ENCODE results near the gene CACNA1S. TPM values are rescaled to one million over a fixed set of nuclear protein-coding genes. Genes with fewer than 3 reads are reported as not detected.

CACNA1S gene
- total RNA-seq, 1 experiment from 2014 or later: not detected

DNA sequence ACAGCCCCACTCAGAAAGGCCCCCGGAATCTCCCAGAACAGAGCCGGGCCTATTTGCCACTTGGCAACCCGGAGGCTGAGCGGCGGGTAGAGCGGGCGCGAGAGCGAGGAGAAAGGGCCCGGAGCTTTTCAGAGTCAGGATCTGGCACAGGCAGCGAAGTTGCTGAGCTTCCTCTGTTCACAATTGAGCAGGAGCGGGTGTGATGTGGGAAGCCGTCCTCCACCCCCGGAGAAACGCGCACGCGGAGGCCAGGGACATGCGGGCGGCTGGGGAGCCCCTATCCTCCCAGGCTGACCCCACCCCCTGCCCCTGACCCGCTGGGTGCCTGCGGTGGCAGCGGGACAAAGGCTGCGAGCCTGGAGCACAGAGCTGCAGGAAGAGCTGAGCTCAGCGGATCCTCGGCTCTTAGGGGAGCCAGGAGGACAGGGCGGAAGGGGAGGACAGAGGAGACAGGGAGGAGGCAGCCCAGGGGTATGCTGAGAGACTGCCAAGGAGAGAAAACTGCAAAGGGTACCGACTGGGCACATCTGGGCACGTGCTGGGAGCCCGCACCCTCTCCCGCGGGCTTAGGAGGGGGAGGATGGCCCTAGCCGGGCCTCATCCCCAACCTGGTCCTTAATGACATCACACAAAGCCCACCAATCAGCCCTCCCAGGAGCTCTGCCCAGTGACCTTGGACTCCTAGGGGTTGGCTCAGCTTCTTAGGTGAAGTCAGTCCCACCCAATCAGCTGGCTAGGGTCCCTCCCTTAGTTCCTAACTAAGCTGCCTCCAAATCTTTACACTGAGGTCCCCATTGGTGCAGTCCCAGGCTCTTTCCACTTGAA lies 98.0 kb downstream of the CACNA1S start:
- Histone ChIP-seq H3K56ac (ENCODE audit: insufficient read length, low read depth, low read length) (no peak overlapping the region), H4K91ac (ENCODE audit: insufficient read length, low read depth, low read length) (no peak overlapping the region), H3K27me3 (ENCODE audit: insufficient read depth, low read length) (no peaks in the 10 kb centered on the region), H3K4ac (ENCODE audit: low read depth, low read length) (no peak overlapping the region), H2BK12ac (ENCODE audit: insufficient read length, low read depth, low read length) (no peak overlapping the region), H3K23ac (ENCODE audit: insufficient read length, low read depth, low read length) (no peak overlapping the region), H2BK5ac (ENCODE audit: insufficient read length, low read length) (no peak overlapping the region), H2AFZ (ENCODE audit: low read length) (no peak overlapping the region), H3K4me1 (ENCODE audit: insufficient read depth, low read length) (peaks cover 7% of the 10 kb centered on the region; the same call in 1 of the 2 replicates), H3K18ac (ENCODE audit: insufficient read length, low read depth, low read length) (no peak overlapping the region), H2BK20ac (ENCODE audit: low read depth, low read length, poor library complexity, severe bottlenecking) (no peak overlapping the region), H3K79me2 (ENCODE audit: insufficient read depth, low read length) (peaks cover 1% of the 10 kb centered on the region; the same call in 1 of the 2 replicates), H4K5ac (ENCODE audit: insufficient read length, low read depth, low read length) (no peak overlapping the region), H2BK15ac (ENCODE audit: low read depth, low read length) (no peak overlapping the region), H4K20me1 (ENCODE audit: control insufficient read depth, insufficient read depth, insufficient read length) (no peaks in the 10 kb centered on the region), H2AK5ac (ENCODE audit: insufficient read length, low read length) (no peak overlapping the region), H3K23me2 (ENCODE audit: insufficient read length, low read depth, low read length, poor library complexity, severe bottlenecking) (no peaks in the 10 kb centered on the region), H3K9ac (ENCODE audit: extremely low read depth, insufficient read length, low read length) (no peak overlapping the region), H2BK120ac (ENCODE audit: low read depth, low read length, poor library complexity, severe bottlenecking) (no peak overlapping the region), H3T11ph (ENCODE audit: low read length) (no peak overlapping the region), H3K9me3 (ENCODE audit: control insufficient read depth, low read depth, low read length) (no peaks in the 10 kb centered on the region), H3K14ac (ENCODE audit: insufficient read depth, low read length) (peak overlapping the region; percentile 32), H3K27ac (ENCODE audit: insufficient read length, low read depth, low read length) (no peak overlapping the region), H4K8ac (replicated peaks; ENCODE audit: insufficient read length, low read depth, low read length) (no peak overlapping the region), H3K4me2 (ENCODE audit: insufficient read depth, insufficient read length, low read length) (no peak overlapping the region), H3K79me1 (ENCODE audit: insufficient read depth, low read depth, low read length, poor library complexity, severe bottlenecking) (no peaks in the 10 kb centered on the region)
- no CpG with 5 or more reads among the region's 33 CpGs for WGBS (ENCODE audit: extremely low coverage, insufficient read length, low lambda C conversion rate)
- H3K4me1 Mint-ChIP-seq: peaks cover 33 to 57% of the 10 kb centered on the region in 2 experiments
- H3K4me3 Mint-ChIP-seq: no peak overlapping the region; a peak in 1 of 5 replicates
- H3K36me3 Mint-ChIP-seq (ENCODE audit: insufficient read depth in 1 of 3, low read depth in 3 of 3): no peaks in the 10 kb centered on the region; a peak in 1 of 7 replicates
- TF ChIP-seq, protein P1, sequence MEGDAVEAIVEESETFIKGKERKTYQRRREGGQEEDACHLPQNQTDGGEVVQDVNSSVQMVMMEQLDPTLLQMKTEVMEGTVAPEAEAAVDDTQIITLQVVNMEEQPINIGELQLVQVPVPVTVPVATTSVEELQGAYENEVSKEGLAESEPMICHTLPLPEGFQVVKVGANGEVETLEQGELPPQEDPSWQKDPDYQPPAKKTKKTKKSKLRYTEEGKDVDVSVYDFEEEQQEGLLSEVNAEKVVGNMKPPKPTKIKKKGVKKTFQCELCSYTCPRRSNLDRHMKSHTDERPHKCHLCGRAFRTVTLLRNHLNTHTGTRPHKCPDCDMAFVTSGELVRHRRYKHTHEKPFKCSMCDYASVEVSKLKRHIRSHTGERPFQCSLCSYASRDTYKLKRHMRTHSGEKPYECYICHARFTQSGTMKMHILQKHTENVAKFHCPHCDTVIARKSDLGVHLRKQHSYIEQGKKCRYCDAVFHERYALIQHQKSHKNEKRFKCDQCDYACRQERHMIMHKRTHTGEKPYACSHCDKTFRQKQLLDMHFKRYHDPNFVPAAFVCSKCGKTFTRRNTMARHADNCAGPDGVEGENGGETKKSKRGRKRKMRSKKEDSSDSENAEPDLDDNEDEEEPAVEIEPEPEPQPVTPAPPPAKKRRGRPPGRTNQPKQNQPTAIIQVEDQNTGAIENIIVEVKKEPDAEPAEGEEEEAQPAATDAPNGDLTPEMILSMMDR (conservative IDR thresholded peaks at IDR 0.05): no peak
- DNase-seq: peak; percentile 94
- H3K9me3 Mint-ChIP-seq: no peaks in the 10 kb centered on the region; a peak in 1 of 5 replicates
- peak overlapping the region in 1 of 3 experiments; percentile 44; a peak in 1 of 7 replicates for H3K27ac Mint-ChIP-seq
- no peaks in the 10 kb centered on the region; the same call in 1 of the 2 replicates for H3K27me3 Mint-ChIP-seq (ENCODE audit: low read depth)

Data from H9 (cell line).